ENCODE results near the gene ATP6V0D1. TPM values are rescaled to one million over a fixed set of nuclear protein-coding genes. Genes with fewer than 3 reads are reported as not detected.

ATP6V0D1 gene
- total RNA-seq, 1 experiment from 2014 or later: 43.0 TPM

- Histone ChIP-seq H4K20me1 (ENCODE audit: control insufficient read depth, insufficient read depth, insufficient read length) (no peaks in the 10 kb centered on the region), H3K4me2 (ENCODE audit: insufficient read depth, insufficient read length, low read length) (no peak overlapping the region)
- peaks cover 27 to 41% of the 10 kb centered on the region in 2 experiments for H3K4me1 Mint-ChIP-seq
Measured at GRCh38 chr16:67391424-67392300, 89.3 kb downstream of the ATP6V0D1 start.

More at GRCh38 chr16:67391424-67392300, 89.3 kb downstream of the ATP6V0D1 start:
- Histone ChIP-seq H2BK15ac (ENCODE audit: low read depth, low read length) (no peak overlapping the region), H3K4ac (ENCODE audit: low read depth, low read length) (no peak overlapping the region), H2BK120ac (ENCODE audit: low read depth, low read length, poor library complexity, severe bottlenecking) (no peak overlapping the region), H2AK5ac (ENCODE audit: insufficient read length, low read length) (no peak overlapping the region), H2BK20ac (ENCODE audit: low read depth, low read length, poor library complexity, severe bottlenecking) (no peak overlapping the region), H3K79me1 (ENCODE audit: insufficient read depth, low read depth, low read length, poor library complexity, severe bottlenecking) (no peaks in the 10 kb centered on the region), H3K18ac (ENCODE audit: insufficient read length, low read depth, low read length) (peak overlapping the region; percentile 7), H3K23ac (ENCODE audit: insufficient read length, low read depth, low read length) (no peak overlapping the region), H4K8ac (replicated peaks; ENCODE audit: insufficient read length, low read depth, low read length) (no peak overlapping the region), H3K9me3 (ENCODE audit: control insufficient read depth, low read depth, low read length) (no peaks in the 10 kb centered on the region), H3K27me3 (ENCODE audit: insufficient read depth, low read length) (peaks cover 25% of the 10 kb centered on the region; the same call in 1 of the 2 replicates), H3K27ac (ENCODE audit: insufficient read length, low read depth, low read length) (no peak overlapping the region), H4K5ac (ENCODE audit: insufficient read length, low read depth, low read length) (no peak overlapping the region), H3K56ac (ENCODE audit: insufficient read length, low read depth, low read length) (no peak overlapping the region), H3K79me2 (ENCODE audit: insufficient read depth, low read length) (no peaks in the 10 kb centered on the region), H3K4me1 (ENCODE audit: insufficient read depth, low read length) (peaks cover 4% of the 10 kb centered on the region; the same call in 1 of the 2 replicates), H3K9ac (ENCODE audit: extremely low read depth, insufficient read length, low read length) (no peak overlapping the region), H3K14ac (ENCODE audit: insufficient read depth, low read length) (no peak overlapping the region), H4K91ac (ENCODE audit: insufficient read length, low read depth, low read length) (no peak overlapping the region), H3K23me2 (ENCODE audit: insufficient read length, low read depth, low read length, poor library complexity, severe bottlenecking) (peaks cover 3% of the 10 kb centered on the region), H2AFZ (ENCODE audit: low read length) (no peak overlapping the region), H2BK12ac (ENCODE audit: insufficient read length, low read depth, low read length) (no peak overlapping the region), H3T11ph (ENCODE audit: low read length) (no peak overlapping the region), H2BK5ac (ENCODE audit: insufficient read length, low read length) (no peak overlapping the region)
- H3K27ac Mint-ChIP-seq: no peak overlapping the region
- TF ChIP-seq CTCF (conservative IDR thresholded peaks at IDR 0.05): no peak
- DNase-seq: no peak
- WGBS (ENCODE audit: extremely low coverage, insufficient read length, low lambda C conversion rate): no CpG with 5 or more reads among the region's 15 CpGs
- no peaks in the 10 kb centered on the region for H3K36me3 Mint-ChIP-seq (ENCODE audit: insufficient read depth in 1 of 3, low read depth in 3 of 3)
- H3K4me3 Mint-ChIP-seq: peak overlapping the region in 1 of 2 experiments; percentile 46; a peak in 2 of 5 replicates
- H3K9me3 Mint-ChIP-seq: no peaks in the 10 kb centered on the region
- peaks cover 76% of the 10 kb centered on the region for H3K27me3 Mint-ChIP-seq (ENCODE audit: low read depth)

Data from H9 (cell line).